Measurements from ENCODE around the gene GNAO1.

Gene GNAO1

DNA sequence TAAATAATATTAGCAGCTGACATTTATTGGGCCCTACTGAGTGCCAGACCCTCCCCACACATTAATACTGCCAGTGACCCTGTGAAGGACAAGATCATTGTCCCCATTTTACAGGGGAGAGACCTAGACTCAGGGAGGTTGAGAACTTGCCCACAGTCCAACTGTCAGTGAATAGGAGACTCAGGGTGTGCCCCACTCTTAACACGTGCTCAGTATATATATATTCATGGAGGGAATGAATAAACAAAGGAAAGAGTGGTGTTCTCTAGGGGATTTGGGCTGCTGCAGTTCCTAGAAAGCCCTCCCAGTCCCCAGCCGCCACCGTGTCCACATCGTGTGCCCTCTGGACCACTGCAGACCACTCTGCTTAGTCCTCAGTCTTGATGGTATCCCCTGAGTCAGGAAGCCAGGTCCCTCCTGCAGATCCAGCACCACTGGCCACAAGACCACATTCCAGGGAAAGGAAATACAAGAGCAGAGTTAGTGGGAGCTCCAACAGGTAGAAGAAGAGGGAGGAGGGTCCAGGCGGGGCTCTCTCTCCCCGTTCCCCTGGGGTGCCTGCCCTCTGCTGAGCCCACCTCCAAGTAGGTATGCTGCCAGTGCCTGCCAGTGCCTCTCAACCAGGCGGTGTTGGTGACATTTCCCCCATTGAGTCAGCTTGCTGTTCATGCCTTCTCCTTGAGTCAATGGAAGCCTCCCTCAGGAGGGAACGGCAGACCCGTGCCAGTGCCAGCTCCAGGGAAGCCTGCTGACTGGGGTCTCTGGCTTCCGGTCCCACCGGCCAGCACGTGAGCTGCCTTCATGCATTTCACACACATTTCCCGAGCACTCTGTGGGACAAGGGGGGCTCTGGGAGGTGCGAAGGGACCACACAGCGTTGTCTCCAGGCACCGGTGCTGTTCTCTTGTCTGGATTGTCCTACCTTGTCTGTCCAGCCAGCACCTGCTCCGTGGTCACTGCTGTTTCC lies 75.6 kb downstream of the GNAO1 start:
- no peak for DNase-seq

DNA sequence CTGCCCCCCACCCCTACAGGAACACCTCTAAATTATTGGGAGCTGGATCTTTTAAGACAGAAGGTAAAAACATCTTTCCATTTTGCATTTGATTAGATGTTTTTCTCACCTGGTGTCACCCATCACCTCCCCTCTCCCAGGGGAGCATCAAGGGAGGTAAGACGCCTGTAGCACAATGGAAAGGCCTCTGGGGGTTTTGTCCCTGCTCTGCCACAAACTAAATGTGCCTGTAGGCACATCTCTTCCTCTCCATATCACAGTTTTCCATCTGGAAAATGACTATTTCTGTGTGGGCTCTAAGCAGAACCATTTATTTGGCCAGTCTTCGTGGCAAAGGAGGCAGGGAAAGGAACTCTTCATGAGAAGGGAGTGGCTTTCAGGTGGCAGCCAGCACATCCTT lies 76.6 kb downstream of the GNAO1 start:
- no peak for DNase-seq

DNA sequence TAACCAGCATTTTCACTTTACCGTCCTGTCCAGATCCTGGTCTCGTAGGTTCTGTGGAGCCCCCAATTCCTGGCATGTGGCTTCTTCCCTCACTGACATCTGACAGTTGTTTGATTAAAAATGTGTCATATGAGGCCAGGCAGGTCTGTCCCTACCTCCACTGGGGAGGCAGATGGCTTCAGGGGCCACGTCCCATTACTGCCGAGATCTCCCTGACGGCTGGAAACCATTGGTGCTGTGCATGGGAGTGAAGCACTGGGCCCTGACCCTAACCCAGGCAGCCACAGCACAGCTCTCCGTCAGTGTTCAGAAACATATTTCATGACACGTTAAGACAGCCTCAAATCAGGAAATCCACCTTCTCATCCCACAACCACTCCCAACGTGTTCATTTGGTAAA lies 77.5 kb downstream of the GNAO1 start:
- no peak for DNase-seq

DNA sequence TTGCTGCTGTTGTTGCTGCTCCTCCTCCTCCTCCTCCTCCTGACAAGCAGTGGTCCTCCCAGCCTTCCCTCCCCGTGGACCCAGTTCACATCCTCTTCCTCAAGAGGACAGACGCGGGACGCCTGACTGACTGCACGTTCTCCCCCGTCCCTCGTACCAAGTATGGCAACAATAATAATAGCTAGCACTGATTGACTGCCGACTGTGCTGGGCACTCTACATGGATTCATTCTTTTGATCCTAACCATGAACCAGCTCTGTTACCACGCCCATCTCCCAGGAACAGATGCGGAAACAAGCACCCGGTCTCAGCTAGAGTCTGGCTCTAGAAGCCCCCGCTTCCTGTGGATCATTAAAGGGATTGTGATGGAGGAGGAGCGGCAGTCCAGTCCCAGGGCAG lies 78.0 kb downstream of the GNAO1 start:
- no peak for DNase-seq

DNA sequence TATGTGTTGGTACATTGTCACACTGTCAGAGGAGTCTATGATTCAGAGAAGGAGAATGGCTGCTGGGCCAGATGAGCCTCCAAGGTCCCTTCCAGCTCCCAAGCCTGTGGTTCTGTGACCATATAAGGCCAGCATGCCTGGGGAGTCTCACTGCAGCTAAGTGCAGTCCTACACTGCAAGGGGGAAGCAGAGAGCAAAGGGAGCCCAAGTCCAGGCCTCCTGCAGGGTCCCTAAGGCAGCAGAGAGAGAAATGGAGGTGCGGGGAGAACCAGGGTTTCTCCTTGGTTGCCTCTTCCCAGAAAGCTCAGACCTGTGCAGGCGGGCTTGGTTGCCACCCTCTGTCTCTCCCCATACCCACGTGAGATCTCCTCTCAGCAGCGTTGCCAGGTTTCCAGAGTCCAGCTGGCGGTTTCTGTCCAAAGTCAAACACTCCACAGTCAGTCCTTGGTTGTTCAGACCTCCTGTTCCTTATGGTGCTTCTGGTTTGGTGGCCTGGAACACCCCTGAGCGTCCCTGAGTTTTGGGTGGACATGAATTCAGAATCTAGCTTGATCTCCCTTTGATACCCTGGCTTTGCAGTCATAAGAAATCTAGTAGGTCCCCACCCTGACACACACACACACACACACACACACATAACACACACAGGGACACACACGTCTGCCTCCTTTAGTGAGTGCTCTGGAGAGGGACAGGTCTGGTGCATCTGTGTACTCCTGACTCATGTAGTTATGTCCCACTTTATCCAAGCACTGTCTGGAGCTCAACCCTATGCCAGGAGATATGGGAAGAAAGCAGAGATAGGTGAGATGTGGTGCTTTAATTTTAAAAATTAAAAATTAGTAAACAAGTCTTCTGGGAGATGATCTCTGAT lies 78.8 kb downstream of the GNAO1 start:
- DNase-seq, result no peak

DNA sequence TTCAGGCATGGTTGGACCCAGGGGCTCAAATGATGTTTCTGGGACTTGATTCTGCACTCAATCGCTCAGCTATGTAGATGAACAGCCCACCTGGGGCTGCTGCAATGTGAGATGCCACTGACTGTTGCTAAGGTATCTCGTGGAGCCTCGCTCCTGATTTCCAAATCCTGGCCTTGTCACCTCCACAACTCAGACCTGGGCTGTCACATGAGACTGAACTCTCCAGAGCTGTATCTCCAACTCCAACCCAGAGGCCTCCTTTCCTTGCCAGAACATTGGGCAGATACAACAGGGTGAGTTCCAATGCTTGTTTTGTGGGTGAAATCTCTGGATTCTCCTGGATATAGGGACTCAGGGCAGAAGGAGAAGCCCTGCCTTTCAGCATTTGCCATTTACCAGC lies 79.5 kb downstream of the GNAO1 start:
- no peak for DNase-seq

DNA sequence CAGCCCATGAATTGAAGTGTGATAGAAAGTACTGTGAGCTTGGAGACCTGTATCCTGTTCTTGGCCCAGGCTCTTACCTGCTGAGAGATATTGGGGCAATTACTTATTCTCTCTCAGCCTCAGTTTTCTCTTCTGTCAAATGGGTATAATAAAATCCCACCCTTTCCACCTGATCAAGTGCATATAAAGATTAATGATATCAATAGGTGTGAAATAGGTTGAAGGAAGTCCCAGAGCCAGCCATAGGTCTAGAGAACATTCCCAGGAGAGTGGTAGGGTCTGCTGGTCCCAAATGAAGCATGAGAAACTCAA lies 81.2 kb downstream of the GNAO1 start:
- DNase-seq, result no peak

DNA sequence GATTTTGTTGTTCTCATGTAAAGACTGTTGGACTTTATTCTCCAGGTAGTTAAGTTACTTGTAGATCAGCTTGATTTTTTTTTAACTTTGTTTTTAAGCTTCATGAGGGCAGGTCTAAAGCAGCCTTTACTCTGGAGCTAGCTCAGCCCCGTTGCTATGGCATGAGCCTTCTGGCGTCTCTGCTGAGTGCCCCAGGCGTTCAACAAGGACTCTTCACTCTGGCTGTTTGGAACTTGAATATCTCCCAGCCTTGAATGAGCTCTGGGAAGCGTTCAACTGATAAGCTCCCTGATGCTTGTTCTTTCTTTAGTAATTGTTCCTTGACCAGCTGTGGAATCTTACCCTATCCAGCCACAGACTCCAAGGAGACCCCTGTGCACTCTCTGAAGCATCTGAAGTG lies 82.3 kb downstream of the GNAO1 start:
- no peak for DNase-seq

DNA sequence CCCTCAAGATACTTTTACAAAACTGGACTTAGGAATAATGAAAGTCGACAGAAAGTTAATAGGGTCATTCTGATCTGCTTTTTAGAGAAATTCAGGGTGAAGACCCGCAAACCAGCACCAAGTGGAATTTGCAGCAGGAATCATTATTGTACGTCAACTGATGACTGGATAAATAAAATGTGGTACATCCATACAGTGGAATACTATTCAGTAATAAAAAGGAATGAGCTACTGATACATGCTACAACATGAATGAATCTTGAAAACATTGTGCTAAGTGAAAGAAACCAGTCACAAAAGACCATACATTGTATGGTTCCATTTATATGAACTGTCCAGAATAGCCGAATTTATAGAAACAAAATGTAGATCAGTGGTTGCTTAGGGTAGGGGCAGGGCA lies 83.1 kb downstream of the GNAO1 start:
- DNase-seq, result no peak

DNA sequence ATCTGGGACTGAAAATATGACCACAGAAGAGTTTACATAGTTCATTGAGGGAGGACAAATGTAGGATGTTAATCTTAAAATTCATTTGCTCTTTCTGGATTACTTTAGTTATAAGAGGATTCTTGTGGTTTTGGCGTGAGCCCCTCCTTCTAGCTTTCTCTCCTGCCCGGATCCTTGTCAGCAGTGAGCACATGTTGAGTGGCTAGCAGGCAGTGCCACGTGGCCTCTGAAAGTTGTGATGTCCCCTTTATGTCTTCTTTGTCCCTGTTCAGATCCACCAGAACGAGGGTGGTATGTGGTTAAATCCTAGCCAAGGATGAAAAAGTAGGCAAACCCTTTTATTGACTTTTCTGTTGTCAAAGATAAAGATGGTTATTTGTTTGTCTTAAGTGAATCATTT lies 83.8 kb downstream of the GNAO1 start:
- DNase-seq, result no peak

DNA sequence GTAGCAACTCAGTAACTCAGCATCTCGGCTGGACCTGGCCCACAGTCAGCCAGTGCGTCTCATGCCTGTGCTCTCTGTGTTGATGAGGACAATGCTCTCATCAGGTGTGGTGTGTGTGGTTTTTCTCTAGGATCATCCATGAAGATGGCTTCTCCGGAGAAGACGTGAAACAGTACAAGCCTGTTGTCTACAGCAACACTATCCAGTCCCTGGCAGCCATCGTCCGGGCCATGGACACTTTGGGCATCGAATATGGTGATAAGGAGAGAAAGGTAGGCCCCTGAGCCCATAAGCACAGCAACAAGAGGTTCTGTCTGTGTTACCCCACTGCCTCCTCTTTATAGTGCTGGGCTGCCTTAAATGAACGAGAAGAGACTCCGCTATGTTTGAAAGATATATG lies 84.5 kb downstream of the GNAO1 start:
- DNase-seq, result no peak

DNA sequence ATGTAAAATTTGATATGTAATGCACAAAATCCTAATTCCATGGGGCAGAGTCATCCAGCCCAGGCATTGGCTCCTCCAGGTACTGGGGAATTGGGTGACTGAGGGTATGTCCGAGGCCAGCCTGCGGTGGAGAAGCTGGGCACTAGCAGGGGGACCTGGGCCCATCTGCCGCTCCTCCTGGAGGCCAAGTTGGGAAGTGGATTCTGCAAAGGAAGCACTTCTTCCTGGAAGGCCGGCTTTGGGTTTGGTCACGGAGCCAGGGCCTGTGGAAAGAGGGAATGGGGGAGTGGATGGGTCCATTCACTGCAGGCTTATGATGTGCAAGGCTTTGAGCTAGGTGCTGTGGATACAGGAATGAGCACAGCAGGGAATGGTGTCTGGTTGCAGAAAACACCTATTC lies 85.8 kb downstream of the GNAO1 start:
- no peak for DNase-seq

DNA sequence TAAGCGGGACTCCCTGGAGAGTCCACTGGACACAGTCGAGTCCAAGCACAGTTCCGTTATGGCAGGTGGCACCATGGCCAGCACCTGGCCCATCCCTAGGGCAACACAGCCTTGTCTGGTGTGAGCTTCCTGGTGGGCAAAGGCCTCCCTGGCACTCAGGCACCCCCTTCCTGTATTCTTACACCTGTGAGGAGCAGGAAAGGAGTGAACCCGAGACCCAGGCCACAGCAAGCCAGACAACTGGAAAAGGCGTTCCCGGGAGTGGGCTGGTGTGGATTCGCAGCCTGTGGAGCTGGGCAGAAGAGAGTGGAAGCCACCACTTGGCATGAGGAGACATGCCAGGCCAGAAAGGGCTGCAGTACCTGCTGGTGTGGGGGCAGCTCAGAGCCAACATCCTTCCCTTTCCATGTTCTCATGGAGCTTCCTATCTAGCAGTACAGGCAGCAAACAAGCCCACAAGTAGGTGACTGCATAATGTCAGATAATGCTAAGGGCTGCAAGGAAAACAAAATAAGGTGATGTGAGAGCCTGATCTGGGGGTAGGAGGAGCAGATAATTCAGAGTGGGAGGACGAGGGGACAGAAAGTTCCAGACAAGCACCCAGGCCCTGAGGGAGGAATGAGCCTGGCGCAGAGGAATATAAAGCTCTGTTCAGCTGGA lies 87.0 kb downstream of the GNAO1 start:
- DNase-seq, result no peak

DNA sequence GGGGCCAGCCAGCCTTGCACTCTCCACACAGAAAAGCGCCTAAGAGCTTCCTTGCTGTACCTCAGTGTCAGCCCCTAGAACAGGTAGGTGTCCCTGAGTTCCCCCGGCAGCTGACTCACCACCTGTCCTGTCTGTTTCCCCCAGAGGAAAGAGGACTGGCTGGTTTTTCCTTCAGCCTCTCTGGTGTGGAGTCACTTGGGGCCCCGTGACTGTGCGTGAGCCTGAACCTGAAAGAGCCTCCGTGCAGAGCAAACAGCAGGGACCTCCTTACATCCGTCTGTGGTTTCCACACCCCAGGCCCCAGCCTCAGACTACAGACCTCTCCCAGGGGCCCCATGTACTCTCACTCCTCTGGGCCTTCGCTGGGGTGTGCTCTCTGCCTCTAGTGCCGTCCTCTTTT lies 87.8 kb downstream of the GNAO1 start:
- no peak for DNase-seq

DNA sequence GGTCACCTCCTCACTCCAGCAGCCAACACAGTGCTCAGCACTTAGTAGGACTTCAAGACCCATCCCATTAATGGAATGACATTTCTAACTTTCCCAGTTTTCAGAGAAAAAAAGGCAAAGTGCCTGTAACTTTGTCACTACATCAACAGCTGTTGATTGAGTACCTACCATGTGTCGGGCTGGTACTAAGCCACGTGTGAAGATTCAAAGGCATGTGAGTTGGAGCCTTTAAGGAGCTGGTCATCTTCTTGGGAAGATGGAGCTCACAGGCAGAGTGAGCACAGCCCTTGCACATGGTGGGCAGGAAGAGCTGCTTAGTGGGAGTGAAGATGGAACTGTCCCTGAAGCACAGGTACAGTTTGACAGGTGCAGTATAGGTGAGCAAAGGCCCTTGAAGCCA lies 88.6 kb downstream of the GNAO1 start:
- DNase-seq, result no peak

DNA sequence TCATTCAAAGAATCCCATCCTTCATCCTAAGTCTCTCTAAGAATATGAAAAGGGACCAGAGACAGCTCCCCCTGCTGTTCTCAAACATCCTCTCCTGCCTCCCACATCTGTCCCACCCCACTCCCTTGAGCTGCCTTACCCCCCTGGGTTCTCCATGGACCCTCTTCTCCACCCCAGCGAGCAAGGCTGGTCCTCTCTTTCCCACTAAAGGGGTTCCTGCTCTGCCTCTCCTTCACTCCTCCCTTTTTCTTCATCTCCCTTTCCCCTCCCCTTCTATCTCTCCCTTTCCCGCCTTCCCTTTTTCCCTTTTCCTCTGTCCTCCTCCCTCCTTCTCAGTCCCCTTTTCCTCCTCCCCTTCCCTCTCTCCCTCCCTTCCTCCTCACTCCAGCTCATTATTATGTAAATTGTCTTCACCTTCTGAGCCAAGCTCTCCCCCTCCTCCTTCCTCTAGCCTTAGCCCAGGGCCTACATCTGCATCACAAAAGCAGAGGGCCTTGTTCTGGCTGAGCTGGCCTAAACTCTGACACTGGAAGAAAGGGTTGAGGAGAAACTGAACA lies 90.0 kb downstream of the GNAO1 start:
- DNase-seq, result no peak

DNA sequence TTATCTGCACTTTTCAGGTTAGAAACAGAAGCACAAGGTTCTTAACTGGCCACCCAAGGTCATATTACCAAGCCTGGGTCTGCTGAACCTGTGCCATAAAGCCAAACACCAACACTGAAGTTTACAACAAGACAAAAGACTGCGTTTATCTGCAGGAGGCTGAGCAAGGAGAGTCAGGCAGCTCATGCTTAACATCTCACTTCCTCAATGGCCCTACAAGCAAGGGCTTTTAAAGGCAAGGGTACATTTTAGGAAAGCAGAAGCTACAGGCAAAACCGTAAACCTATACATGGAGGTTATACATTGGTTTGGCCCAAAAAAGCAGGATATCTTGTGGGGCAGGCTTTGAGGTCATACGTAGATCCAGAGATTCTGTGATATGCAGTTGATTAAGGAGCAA lies 91.2 kb downstream of the GNAO1 start:
- DNase-seq, result peak; percentile 25

DNA sequence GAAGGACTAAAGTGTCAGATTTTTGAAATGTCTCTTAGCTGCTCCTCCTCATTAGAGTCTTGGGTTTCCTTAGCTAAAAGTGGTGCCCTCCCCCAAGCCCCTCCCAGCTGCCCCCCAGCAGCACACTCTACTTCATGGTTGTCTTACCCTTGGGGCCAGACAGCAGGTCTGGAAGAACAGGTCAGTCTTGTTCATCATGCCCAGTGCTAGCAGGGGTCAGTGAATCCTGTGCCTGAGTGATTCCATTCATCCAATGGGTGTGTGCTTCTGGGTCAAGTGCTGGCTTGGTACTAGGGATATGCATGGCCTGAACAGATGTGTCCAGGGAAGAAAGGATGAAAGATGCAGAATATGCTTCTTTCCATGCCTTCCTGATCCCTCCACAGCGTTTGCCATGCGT lies 93.2 kb downstream of the GNAO1 start:
- no peak for DNase-seq

DNA sequence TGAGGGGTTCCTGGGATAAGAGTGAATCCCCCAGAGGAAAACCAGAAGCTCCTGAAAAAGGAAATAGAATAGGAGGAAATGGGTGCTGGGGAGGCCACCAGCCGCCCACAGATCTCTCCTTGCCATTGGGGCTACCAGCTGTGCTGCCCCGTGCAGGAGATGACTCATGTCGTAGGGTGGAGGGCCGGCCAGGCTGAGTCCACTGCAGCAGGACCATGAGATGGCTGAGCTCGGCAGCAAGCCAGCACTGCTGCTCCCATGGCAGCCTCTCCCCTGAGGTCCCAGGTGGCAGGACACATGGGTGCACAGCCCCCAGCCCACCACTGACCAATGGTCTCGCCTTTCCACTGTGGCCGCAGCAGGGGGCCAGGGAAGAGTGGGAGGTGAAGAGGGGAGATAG lies 95.5 kb downstream of the GNAO1 start:
- DNase-seq, result no peak

DNA sequence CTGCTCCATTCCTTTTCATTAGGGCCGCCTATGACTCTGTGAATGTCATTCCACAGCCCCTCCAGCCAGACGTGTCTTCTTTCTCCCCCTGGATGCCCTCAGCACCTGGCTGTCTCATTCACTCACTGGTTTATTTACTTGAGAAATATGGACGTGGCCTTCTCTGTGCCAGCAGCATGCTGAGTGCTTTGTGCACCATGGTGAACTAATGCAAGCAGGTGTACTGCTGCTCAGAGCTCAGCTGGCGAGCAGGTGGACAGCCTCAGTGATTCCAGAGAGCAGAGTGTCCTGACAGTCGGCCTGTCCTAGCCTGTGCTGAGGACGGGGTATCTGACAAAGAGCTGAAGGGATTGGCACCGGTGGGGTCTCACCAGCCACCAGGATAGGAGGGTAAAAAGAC lies 96.7 kb downstream of the GNAO1 start:
- DNase-seq, result no peak

DNA sequence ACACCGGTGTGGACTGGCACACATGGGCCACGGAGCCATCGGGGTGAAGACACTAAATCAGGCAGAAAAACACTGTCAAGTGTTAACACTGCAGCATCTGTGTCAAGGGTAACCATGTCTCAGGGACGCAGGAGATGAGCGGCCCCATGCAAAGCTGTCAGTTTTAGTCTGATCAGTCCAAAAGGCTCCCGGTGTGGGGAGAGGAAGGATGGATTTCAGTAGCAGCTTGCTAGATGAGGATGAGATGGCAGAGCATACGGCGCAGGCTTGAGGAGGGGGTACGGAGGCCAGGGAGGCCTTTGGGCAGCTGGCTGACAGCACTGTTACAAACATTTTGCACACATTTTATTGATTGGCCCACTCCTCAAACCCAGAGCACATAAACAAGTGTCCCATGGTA lies 98.1 kb downstream of the GNAO1 start:
- DNase-seq, result no peak

DNA sequence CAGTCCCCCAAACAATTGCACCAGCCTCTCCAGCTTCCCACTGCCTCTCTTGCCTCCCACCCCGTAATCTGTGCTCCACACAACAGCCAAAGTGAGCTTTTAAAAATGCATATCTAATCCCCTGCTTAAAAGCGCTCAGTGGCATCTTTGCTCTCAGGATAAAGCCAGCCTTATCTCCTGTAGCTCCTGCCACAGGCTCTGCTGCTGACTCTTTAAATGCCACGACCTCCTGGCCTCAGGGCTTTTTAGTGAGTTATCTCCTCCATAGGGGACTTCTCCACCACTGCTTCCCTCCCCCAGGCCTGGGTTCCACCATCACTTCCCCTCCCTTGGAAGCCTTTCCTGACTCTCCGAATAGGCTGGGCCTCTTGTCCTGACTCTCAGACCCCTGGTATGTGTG lies 98.6 kb downstream of the GNAO1 start:
- DNase-seq, result no peak

DNA sequence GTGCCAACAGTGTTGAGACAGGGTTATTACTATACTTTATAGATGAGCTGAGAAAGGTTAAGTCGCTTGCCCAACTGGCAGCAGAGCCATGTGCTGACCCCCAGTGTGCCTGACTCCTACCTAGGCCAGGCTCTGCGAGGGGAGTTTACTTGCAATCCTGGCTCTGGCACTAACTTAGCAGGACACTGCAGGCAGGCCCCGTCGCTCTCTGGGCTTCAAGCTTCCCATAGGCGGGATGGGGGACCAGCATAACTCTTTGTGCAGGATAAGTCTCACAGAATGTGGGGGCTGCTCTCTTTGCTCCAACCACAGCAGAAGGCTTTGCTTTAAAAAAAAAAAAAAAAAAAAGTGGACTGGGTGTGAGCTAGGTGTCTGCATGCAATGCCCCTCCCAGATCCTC lies 102.7 kb downstream of the GNAO1 start:
- DNase-seq, result no peak

DNA sequence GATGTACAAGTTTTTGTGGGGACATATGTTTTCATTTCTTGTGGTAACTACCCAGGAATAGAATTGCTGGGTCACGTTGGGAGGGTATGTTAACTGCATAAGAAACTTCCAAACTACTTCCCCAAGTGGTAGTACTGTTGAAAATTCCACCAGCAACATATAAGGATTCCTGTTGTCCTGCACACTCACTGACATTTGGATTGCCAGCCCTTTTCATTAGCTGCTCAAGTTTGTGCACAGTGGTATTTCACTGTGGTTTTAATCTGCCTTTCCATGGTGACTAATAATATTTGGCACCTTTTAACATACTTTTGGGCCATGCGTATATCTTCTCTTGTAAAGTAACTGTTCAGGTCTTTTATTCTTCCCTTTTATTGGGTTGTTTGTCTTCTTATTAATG lies 103.3 kb downstream of the GNAO1 start:
- no peak for DNase-seq

Measured in KG1 (cell line).